ENCODE data around the gene LNX2.

DNA sequence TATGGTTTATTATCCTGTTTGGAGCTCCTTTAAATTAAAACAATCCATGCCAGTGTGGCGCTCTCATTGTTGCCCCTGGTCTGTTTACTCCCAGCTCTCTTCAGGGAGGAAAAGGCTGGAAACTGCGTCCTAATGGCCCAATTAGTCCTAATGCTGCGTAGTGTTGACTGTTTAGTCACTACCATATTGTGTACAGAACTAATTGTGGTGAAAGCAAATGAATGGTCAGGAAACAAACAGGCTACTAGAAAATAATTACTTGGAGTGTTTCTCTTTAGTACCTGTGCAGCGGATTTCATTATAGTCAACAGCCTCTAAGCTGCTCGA lies 115.5 kb downstream of the LNX2 start:
- TF ChIP-seq POLR2AphosphoS5 (IDR thresholded peaks at IDR 0.05) = no peak
- TF ChIP-seq EP300 (IDR thresholded peaks at IDR 0.05) = no peak
- TF ChIP-seq, protein P1, sequence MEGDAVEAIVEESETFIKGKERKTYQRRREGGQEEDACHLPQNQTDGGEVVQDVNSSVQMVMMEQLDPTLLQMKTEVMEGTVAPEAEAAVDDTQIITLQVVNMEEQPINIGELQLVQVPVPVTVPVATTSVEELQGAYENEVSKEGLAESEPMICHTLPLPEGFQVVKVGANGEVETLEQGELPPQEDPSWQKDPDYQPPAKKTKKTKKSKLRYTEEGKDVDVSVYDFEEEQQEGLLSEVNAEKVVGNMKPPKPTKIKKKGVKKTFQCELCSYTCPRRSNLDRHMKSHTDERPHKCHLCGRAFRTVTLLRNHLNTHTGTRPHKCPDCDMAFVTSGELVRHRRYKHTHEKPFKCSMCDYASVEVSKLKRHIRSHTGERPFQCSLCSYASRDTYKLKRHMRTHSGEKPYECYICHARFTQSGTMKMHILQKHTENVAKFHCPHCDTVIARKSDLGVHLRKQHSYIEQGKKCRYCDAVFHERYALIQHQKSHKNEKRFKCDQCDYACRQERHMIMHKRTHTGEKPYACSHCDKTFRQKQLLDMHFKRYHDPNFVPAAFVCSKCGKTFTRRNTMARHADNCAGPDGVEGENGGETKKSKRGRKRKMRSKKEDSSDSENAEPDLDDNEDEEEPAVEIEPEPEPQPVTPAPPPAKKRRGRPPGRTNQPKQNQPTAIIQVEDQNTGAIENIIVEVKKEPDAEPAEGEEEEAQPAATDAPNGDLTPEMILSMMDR (IDR thresholded peaks at IDR 0.05) = no peak
